ENCODE measurements around the gene JSRP1. TPM values are rescaled to one million over a fixed set of nuclear protein-coding genes. Genes with fewer than 3 reads are reported as not detected.

The JSRP1 gene
- total and polyA plus RNA-seq, 2 of the 8 experiments (the other 6 are each of a cell fraction or from before 2014, with no cell fraction given), result 0.24 to 0.56 TPM

GRCh38 chr19:2223959-2224358 is 32.3 kb downstream of the JSRP1 start:
- peaks cover 0 to 12% of the 10 kb centered on the region in 2 experiments for H4K20me1 ChIP-seq (replicated peaks in 1 of 2; ENCODE audit: control insufficient read depth in 1 of 2, insufficient read depth in 2 of 2, low read length in 2 of 2)
- no peak overlapping the region for H3K56ac ChIP-seq (replicated peaks; ENCODE audit: insufficient read length, low read depth, low read length)
- WGBS, 2 experiments (ENCODE audit: extremely low coverage in 1 of 2, insufficient coverage in 1 of 2, insufficient read length in 1 of 2, insufficient replicate concordance in 2 of 2, low coverage in 1 of 2, low lambda C conversion rate in 2 of 2, missing lambda C conversion rate in 1 of 2), result 93% methylated on average over 14 of the region's 14 CpGs; no CpG with 5 or more reads in 1 of the 2 experiments
- H2AK5ac ChIP-seq (ENCODE audit: low read depth, low read length), result no peak overlapping the region
- H3K9ac ChIP-seq (replicated peaks in 1 of 4; ENCODE audit: extremely low read depth in 1 of 4, low read depth in 3 of 4, low read length in 3 of 4), result no peak overlapping the region
- H4K8ac ChIP-seq (ENCODE audit: extremely low read depth, insufficient read depth, low read length), result no peak overlapping the region
- H2BK5ac ChIP-seq (ENCODE audit: low read depth, low read length), result no peak overlapping the region
- TF ChIP-seq BRCA1 (IDR thresholded peaks at IDR 0.05; ENCODE audit: low read depth, low read length), result no peak
- no peak for TF ChIP-seq CBX5 (IDR thresholded peaks at IDR 0.05; ENCODE audit: low read depth, low read length)
- peaks cover 4 to 50% (median 15%) of the 10 kb centered on the region in 4 experiments for H3K36me3 ChIP-seq (ENCODE audit: control insufficient read depth in 2 of 4, insufficient read depth in 4 of 4, low read length in 3 of 4)
- no peak overlapping the region for H3K18ac ChIP-seq (ENCODE audit: extremely low read depth, low read length)
- no peak overlapping the region for H3K4ac ChIP-seq (replicated peaks; ENCODE audit: insufficient read length, low read depth, low read length)
- H2AFZ ChIP-seq (ENCODE audit: low read length), result no peak overlapping the region
- H2BK120ac ChIP-seq (replicated peaks; ENCODE audit: low read depth, low read length), result no peak overlapping the region
- H3K4me3 ChIP-seq (ENCODE audit: extremely low read depth in 1 of 4, insufficient read depth in 2 of 4, low read depth in 3 of 4, low read length in 4 of 4), result no peak overlapping the region
- H2BK20ac ChIP-seq (ENCODE audit: low read length), result no peak overlapping the region
- no peaks in the 10 kb centered on the region for H3K9me3 ChIP-seq (ENCODE audit: insufficient read depth in 2 of 2, low read depth in 1 of 2, low read length in 1 of 2)
- no peak overlapping the region for H4K91ac ChIP-seq (replicated peaks; ENCODE audit: insufficient read length, low read length)
- no peaks in the 10 kb centered on the region for H3K27me3 ChIP-seq (replicated peaks in 1 of 4; ENCODE audit: control insufficient read depth in 3 of 4, extremely low read depth in 1 of 4, insufficient read depth in 3 of 4, low read length in 3 of 4)
- no peaks in the 10 kb centered on the region for H3K4me1 ChIP-seq (replicated peaks in 1 of 4; ENCODE audit: control insufficient read depth in 3 of 4, insufficient read depth in 4 of 4, low read length in 3 of 4)
- no peak overlapping the region for H3K23ac ChIP-seq (ENCODE audit: insufficient read length)
- no peak overlapping the region for H3K4me2 ChIP-seq (ENCODE audit: insufficient read depth in 1 of 2, low read depth in 2 of 2, low read length in 2 of 2)
- no peaks in the 10 kb centered on the region for H3K23me2 ChIP-seq (ENCODE audit: low read depth, low read length)
- POLR2A ChIA-PET (ENCODE audit: partially characterized antibody), result interaction anchor here (0.9 to 5.6 kb wide), 2 partner anchors 7 to 15 kb away, joined by 3 to 34 read pairs; no protein-coding TSS in a partner anchor
- no peaks in the 10 kb centered on the region for H3K79me2 ChIP-seq (ENCODE audit: control insufficient read depth in 1 of 2, insufficient read depth in 2 of 2, low read length in 2 of 2)
- H3K27ac ChIP-seq (ENCODE audit: low read depth, low read length), result no peak overlapping the region
- no peak overlapping the region for H2BK15ac ChIP-seq (ENCODE audit: low read length)
- CTCF ChIA-PET (ENCODE audit: partially characterized antibody), result interaction anchor here (1.0 kb wide), 2 partner anchors 9 to 30 kb away, joined by 3 to 4 read pairs; no protein-coding TSS in a partner anchor
- FAIRE-seq (no peak), DNase-seq (ENCODE audit: low read depth in 1 of 2, low spot score in 2 of 2) (no peak)
- no peak overlapping the region for H2BK12ac ChIP-seq (ENCODE audit: low read depth, low read length)
- no peak overlapping the region for H4K5ac ChIP-seq (ENCODE audit: insufficient read length, low read depth, low read length)
- no peaks in the 10 kb centered on the region for H3K79me1 ChIP-seq (ENCODE audit: low read depth, low read length)
- no peak overlapping the region for H3K14ac ChIP-seq (ENCODE audit: insufficient read length)
